Sigmoid colon (tissue), 7 donors: Measurements from ENCODE around the gene FERD3L. TPM values are rescaled to one million over a fixed set of nuclear protein-coding genes. Genes with fewer than 3 reads are reported as not detected.

Source experiments
- DNase-seq: peaks from one replicate; pipeline ENCODE4 v3.0.0-alpha.2; 2019
- H3K27ac ChIP-seq, 4 donors: fragments of 200-600 bp; sonication (generic); one replicate each; pipeline ENCODE4 v1.5.1; 2016 to 2019; ENCODE audit warnings: mild to moderate bottlenecking in 1 of 4
- H3K27me3 ChIP-seq, 3 donors: fragments of 200-600 bp; sonication (generic); one replicate each; pipeline ENCODE4 v1.5.1; 2019; ENCODE audit warnings: mild to moderate bottlenecking in 1 of 3
- H3K36me3 ChIP-seq, 4 donors: fragments of 200-600 bp; sonication (generic); one replicate each; pipeline ENCODE4 v1.5.1; 2016 to 2019
- H3K4me1 ChIP-seq, 4 donors: fragments of 200-600 bp; sonication (generic); one replicate each; pipeline ENCODE4 v1.5.1; 2017 to 2019
- H3K4me3 ChIP-seq, 4 donors: fragments of 200-600 bp; sonication (generic); one replicate each; pipeline ENCODE4 v1.5.1; 2017 to 2019; ENCODE audit warnings: mild to moderate bottlenecking in 2 of 4, moderate library complexity in 1 of 4
- H3K9me3 ChIP-seq, 4 donors: fragments of 200-600 bp in 3 of 4; sonication (generic) in 3 of 4; one replicate each; pipeline versions ENCODE4 v1.5.1 to v1.6.1; 2013 to 2019
- EP300 ChIP-seq, 4 donors: sonication (generic); formaldehyde crosslinking; IDR thresholded peaks; one replicate each; pipeline ENCODE4 v1.6.1; 2017; ENCODE audit warnings: antibody characterized with exemption in 4 of 4
- POLR2A ChIP-seq, 2 donors: fragments of 450-650 bp; IDR thresholded peaks; one replicate each; pipeline ENCODE4 v1.6.1; 2016; ENCODE audit warnings: antibody characterized with exemption in 2 of 2, mild to moderate bottlenecking in 2 of 2, moderate library complexity in 2 of 2
- POLR2AphosphoS5 ChIP-seq, 4 donors: sonication (generic); formaldehyde crosslinking; IDR thresholded peaks; one replicate each; pipeline ENCODE4 v1.6.1; 2017; ENCODE audit warnings: antibody characterized with exemption in 4 of 4
- WGBS, 2 donors: extraction: QIAGEN DNeasy Blood & Tissue Kit; methylation state at CpG; one replicate each; pipeline ENCODE4 v1.1.7; 2013; 5-methylcytosine and 5-hydroxymethylcytosine counted together
- intact Hi-C: fragments of 100-400 bp; cut with DNase I; formaldehyde crosslinking; loops from one replicate; pipeline ENCODE4 v1.15.1; 2023
- polyA plus RNA-seq, 3 donors: library from polyadenylated mRNA; stranded (reverse); fragments of 200-250 nt; gene quantifications; one replicate each; pipeline ENCODE4 v1.2.3, GENCODE V29; 2013
- total RNA-seq, 4 donors: library from RNA; depleted of rRNA; stranded (reverse); fragments of >200 nt; gene quantifications; one replicate each; pipeline ENCODE4 v1.1.0, GENCODE V29; 2016
- TF ChIP-seq, protein P1 (sequence below), 4 experiments: fragments of 450-650 bp in 3 of 4; fragments of 200-600 bp in 1 of 4; IDR thresholded peaks; one replicate each; pipeline ENCODE4 v1.5.1; 2016 to 2019; ENCODE audit warnings: antibody characterized with exemption in 4 of 4, mild to moderate bottlenecking in 3 of 4, moderate library complexity in 2 of 4
- donor health status: healthy with polysubstance abuse.
- donor health status: Bipolar disorder and iron deficiency.
- donor health status: healthy.

Gene FERD3L
- total and polyA plus RNA-seq, 7 donors, result not detected

DNA sequence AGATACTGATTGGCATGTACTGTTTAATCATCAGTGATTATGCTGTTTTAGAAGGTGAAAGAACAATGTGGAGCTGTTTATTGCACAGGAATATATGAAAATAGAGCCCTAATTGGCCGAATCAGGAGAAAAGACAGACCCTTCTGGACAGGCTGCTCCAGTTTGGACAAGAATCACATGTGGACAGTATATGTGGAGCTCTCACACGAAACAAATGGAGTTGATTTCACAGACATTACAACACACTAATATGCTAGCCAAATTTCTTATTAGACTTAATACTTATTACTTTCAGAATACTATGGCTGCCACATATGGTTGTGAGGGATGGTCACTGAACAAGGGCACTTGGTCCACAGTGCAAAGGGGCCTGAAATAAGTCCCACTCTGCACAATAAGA, 43.3 kb downstream of the FERD3L start:
- Histone ChIP-seq H3K36me3 (no peaks in the 10 kb centered on the region), H3K9me3 (no peaks in the 10 kb centered on the region), H3K4me3 (no peak overlapping the region), H3K27me3 (peaks cover 0 to 35% (median 13%) of the 10 kb centered on the region in 3 donors), H3K27ac (no peak overlapping the region), H3K4me1 (peaks cover 0 to 10% (median 8%) of the 10 kb centered on the region in 4 donors)
- no peak for DNase-seq
- WGBS, 2 donors, result 66 to 68% methylated on average over 2 of the region's 2 CpGs
- intact Hi-C loops, result no loop called here
- TF ChIP-seq POLR2AphosphoS5 (IDR thresholded peaks at IDR 0.05) (no peak), POLR2A (IDR thresholded peaks at IDR 0.05) (no peak), EP300 (IDR thresholded peaks at IDR 0.05) (no peak)
- TF ChIP-seq, protein P1, sequence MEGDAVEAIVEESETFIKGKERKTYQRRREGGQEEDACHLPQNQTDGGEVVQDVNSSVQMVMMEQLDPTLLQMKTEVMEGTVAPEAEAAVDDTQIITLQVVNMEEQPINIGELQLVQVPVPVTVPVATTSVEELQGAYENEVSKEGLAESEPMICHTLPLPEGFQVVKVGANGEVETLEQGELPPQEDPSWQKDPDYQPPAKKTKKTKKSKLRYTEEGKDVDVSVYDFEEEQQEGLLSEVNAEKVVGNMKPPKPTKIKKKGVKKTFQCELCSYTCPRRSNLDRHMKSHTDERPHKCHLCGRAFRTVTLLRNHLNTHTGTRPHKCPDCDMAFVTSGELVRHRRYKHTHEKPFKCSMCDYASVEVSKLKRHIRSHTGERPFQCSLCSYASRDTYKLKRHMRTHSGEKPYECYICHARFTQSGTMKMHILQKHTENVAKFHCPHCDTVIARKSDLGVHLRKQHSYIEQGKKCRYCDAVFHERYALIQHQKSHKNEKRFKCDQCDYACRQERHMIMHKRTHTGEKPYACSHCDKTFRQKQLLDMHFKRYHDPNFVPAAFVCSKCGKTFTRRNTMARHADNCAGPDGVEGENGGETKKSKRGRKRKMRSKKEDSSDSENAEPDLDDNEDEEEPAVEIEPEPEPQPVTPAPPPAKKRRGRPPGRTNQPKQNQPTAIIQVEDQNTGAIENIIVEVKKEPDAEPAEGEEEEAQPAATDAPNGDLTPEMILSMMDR (IDR thresholded peaks at IDR 0.05), result no peak

DNA sequence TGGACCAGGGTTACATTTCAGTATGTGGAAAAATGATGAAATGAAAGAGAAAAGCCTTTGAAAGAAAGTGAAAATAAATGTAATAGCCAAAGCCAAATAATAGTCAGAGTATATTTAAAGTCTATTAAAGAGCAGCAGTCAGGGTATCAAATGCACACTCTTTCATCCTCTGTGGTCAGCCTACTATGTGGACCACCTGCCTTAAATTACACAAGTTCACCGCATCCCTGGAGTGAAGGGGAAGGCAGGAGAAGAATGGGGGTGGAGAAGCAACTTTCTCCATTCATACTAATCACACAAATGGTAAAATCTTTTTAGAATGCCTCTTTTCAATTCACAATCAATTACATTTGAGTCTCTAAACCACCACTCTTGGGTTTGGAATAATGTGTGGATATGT, 43.7 kb downstream of the FERD3L start:
- no peak overlapping the region for H3K4me3 ChIP-seq
- H3K4me1 ChIP-seq, result peaks cover 0 to 6% (median 4%) of the 10 kb centered on the region in 4 donors
- 71 to 73% methylated on average over 1 of the region's 1 CpG for WGBS, 2 donors
- intact Hi-C loops, result no loop called here
- no peaks in the 10 kb centered on the region for H3K9me3 ChIP-seq
- no peak for TF ChIP-seq POLR2A (IDR thresholded peaks at IDR 0.05)
- TF ChIP-seq, protein P1 (IDR thresholded peaks at IDR 0.05), result no peak
- TF ChIP-seq POLR2AphosphoS5 (IDR thresholded peaks at IDR 0.05), result no peak
- TF ChIP-seq EP300 (IDR thresholded peaks at IDR 0.05), result no peak
- H3K27ac ChIP-seq, result no peak overlapping the region
- DNase-seq, result no peak
- peaks cover 0 to 30% (median 10%) of the 10 kb centered on the region in 3 donors for H3K27me3 ChIP-seq
- no peaks in the 10 kb centered on the region for H3K36me3 ChIP-seq

DNA sequence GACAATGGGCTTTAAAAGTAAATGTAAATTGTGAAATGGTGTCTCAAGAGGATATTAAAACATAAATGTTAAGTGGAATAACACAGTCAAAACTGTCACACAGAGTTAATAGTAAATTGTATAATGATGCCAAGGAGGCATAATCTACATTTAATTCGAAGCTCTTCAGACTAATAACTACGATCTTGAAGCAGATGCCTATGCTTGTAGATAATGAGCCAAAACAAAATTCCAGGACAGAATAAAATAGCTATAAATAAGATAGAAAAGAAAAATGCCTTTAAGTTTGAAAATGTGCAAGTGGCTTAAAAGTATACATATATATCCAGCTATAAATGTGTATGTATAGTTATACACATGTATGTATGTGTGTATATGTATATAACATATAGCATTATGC, 45.3 kb downstream of the FERD3L start:
- no peak for TF ChIP-seq POLR2AphosphoS5 (IDR thresholded peaks at IDR 0.05)
- TF ChIP-seq, protein P1 (IDR thresholded peaks at IDR 0.05), result no peak
- no peak for TF ChIP-seq EP300 (IDR thresholded peaks at IDR 0.05)
- TF ChIP-seq POLR2A (IDR thresholded peaks at IDR 0.05), result no peak
- Histone ChIP-seq H3K36me3 (no peaks in the 10 kb centered on the region), H3K27me3 (peaks cover 0 to 15% (median 0%) of the 10 kb centered on the region in 3 donors), H3K4me1 (no peaks in the 10 kb centered on the region), H3K9me3 (no peaks in the 10 kb centered on the region), H3K27ac (no peak overlapping the region), H3K4me3 (no peak overlapping the region)
- intact Hi-C loops, result no loop called here
- DNase-seq, result no peak
- 69 to 76% methylated on average over 2 of the region's 2 CpGs for WGBS, 2 donors

DNA sequence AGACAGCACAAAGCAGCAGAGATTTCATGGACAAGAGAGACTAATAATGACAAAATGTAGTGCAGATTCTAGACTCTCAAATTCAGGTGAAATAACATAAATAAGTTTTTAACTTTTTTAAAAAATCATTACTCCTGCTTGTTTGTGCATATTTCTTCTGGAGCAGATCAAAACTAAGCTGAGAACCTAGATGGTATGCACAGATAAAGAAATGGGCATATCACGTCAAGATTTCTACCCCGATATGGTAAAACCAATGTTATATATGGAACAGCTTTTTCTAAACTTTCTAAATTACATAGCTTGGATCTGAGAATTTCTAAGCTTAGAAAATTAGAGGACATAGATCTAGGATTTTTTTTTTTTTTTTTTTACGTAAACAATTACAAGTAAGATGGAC, 46.0 kb downstream of the FERD3L start:
- H3K4me1 ChIP-seq, result no peaks in the 10 kb centered on the region
- DNase-seq, result no peak
- WGBS, 2 donors, result 85% methylated on average over 3 of the region's 3 CpGs
- TF ChIP-seq POLR2A (IDR thresholded peaks at IDR 0.05), result no peak
- no peak for TF ChIP-seq POLR2AphosphoS5 (IDR thresholded peaks at IDR 0.05)
- TF ChIP-seq, protein P1 (IDR thresholded peaks at IDR 0.05), result no peak
- TF ChIP-seq EP300 (IDR thresholded peaks at IDR 0.05), result no peak
- peaks cover 0 to 14% (median 0%) of the 10 kb centered on the region in 3 donors for H3K27me3 ChIP-seq
- no peaks in the 10 kb centered on the region for H3K9me3 ChIP-seq
- intact Hi-C loops, result no loop called here
- no peak overlapping the region for H3K27ac ChIP-seq
- H3K36me3 ChIP-seq, result no peaks in the 10 kb centered on the region
- H3K4me3 ChIP-seq, result no peak overlapping the region

DNA sequence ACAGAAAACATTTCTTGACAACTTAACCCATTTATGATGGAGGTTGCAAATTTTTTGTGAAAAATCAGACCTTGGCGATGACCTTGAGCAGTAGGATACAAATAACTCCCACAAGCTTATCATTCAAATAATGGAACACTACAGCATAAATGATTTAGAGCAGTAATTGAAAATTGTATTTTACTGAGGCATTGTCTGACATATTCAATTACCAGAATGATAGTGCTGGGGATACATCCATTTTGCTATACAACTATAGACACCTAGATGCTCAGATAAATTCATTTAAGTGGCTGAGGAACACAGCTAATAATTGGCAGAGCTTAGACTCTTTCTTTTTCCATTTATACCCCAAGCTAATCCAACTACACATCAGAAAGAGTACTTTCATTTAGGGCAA, 46.7 kb downstream of the FERD3L start:
- H3K27me3 ChIP-seq, result peaks cover 0 to 14% (median 0%) of the 10 kb centered on the region in 3 donors
- WGBS, 2 donors, result 84 to 96% methylated on average over 1 of the region's 1 CpG
- H3K27ac ChIP-seq, result no peak overlapping the region
- intact Hi-C loops, result no loop called here
- H3K4me1 ChIP-seq, result no peaks in the 10 kb centered on the region
- H3K36me3 ChIP-seq, result no peaks in the 10 kb centered on the region
- no peak for DNase-seq
- no peaks in the 10 kb centered on the region for H3K9me3 ChIP-seq
- TF ChIP-seq EP300 (IDR thresholded peaks at IDR 0.05), result no peak
- no peak for TF ChIP-seq POLR2AphosphoS5 (IDR thresholded peaks at IDR 0.05)
- TF ChIP-seq POLR2A (IDR thresholded peaks at IDR 0.05), result no peak
- TF ChIP-seq, protein P1 (IDR thresholded peaks at IDR 0.05), result no peak
- no peak overlapping the region for H3K4me3 ChIP-seq
